GM23338 (cell line): Measurements from ENCODE around the gene NLGN1. TPM values are rescaled to one million over a fixed set of nuclear protein-coding genes. Genes with fewer than 3 reads are reported as not detected.

ENCODE experiments used
- ATAC-seq: fragments of 200-7000 bp; cut with Tn5 transposase; 3 replicates; pipeline ENCODE4 v1.9.1; 2020
- DNase-seq: peaks from one replicate; pipeline ENCODE4 v3.0.0-alpha.2; 2015; ENCODE audit warnings: low spot score
- H2AFZ ChIP-seq: fragments of 200-600 bp; sonication (generic); 2 replicates; pipeline ENCODE4 v1.8.0; 2016; ENCODE audit warnings: antibody characterized with exemption, mild to moderate bottlenecking, moderate library complexity
- H3F3A ChIP-seq: fragments of 200-600 bp; sonication (generic); replicated peaks from 2 replicates; pipeline ENCODE4 v1.8.0; 2017; ENCODE audit warnings: antibody characterized with exemption, mixed run types, low read depth
- H3K27ac ChIP-seq: fragments of 200-600 bp; sonication (generic); 2 replicates; pipeline ENCODE4 v1.6.1; 2016; ENCODE audit warnings: low read depth
- H3K27me3 ChIP-seq: fragments of 200-600 bp; sonication (generic); 2 replicates; pipeline ENCODE4 v1.8.0; 2016; ENCODE audit warnings: mild to moderate bottlenecking, mixed run types, moderate library complexity; ENCODE audit not compliant: insufficient read depth
- H3K36me3 ChIP-seq: fragments of 200-600 bp; sonication (generic); 2 replicates; pipeline ENCODE4 v1.8.0; 2016; ENCODE audit warnings: mild to moderate bottlenecking; ENCODE audit not compliant: insufficient read depth
- H3K4me1 ChIP-seq: fragments of 200-600 bp; sonication (generic); 2 replicates; pipeline ENCODE4 v1.8.0; 2016; ENCODE audit warnings: mild to moderate bottlenecking, moderate library complexity; ENCODE audit not compliant: insufficient read depth
- H3K4me2 ChIP-seq: fragments of 200-600 bp; sonication (generic); 2 replicates; pipeline ENCODE4 v1.7.1; 2017; ENCODE audit warnings: mixed run types
- H3K4me3 ChIP-seq: fragments of 200-600 bp; sonication (generic); 2 replicates; pipeline ENCODE4 v1.6.1; 2016; ENCODE audit warnings: mixed run types
- H3K79me2 ChIP-seq: fragments of 200-600 bp; sonication (generic); replicated peaks from 2 replicates; pipeline ENCODE4 v1.8.0; 2017; ENCODE audit warnings: mild to moderate bottlenecking; ENCODE audit not compliant: insufficient read depth
- H3K9me2 ChIP-seq: fragments of 200-600 bp; sonication (generic); 2 replicates; pipeline ENCODE4 v1.8.0; 2017; ENCODE audit not compliant: insufficient read depth
- H4K20me1 ChIP-seq: fragments of 200-600 bp; sonication (generic); replicated peaks from 2 replicates; pipeline ENCODE4 v1.8.0; 2017; ENCODE audit warnings: mild to moderate bottlenecking; ENCODE audit not compliant: insufficient read depth
- H3K27ac Mint-ChIP-seq: 2 replicates; pipeline ENCODE4 v1.8.0; 2020; ENCODE audit warnings: inconsistent platforms, mild to moderate bottlenecking, moderate library complexity, mixed read lengths
- H3K27me3 Mint-ChIP-seq: 3 replicates; pipeline ENCODE4 v1.8.0; 2022; ENCODE audit warnings: low read depth, mild to moderate bottlenecking, moderate library complexity, mixed read lengths, inconsistent platforms; ENCODE audit not compliant: insufficient read depth, poor library complexity
- H3K36me3 Mint-ChIP-seq: 3 replicates; pipeline ENCODE4 v1.8.0; 2021; ENCODE audit warnings: low read depth, mild to moderate bottlenecking, inconsistent platforms, moderate library complexity, mixed read lengths
- H3K4me1 Mint-ChIP-seq: 3 replicates; pipeline ENCODE4 v1.8.0; 2020; ENCODE audit warnings: mild to moderate bottlenecking, inconsistent platforms, mixed read lengths
- H3K4me3 Mint-ChIP-seq: 3 replicates; pipeline ENCODE4 v1.8.0; 2021; ENCODE audit warnings: moderate library complexity, mild to moderate bottlenecking, inconsistent platforms, mixed read lengths
- H3K9me3 Mint-ChIP-seq: 3 replicates; pipeline ENCODE4 v1.8.0; 2020; ENCODE audit warnings: moderate library complexity, mild to moderate bottlenecking, inconsistent platforms, mixed read lengths
- CREB1 ChIP-seq: fragments of 250-450 bp; sonication (Bioruptor Pico); IDR thresholded peaks from 2 replicates; pipeline ENCODE4 v1.5.0; 2020; ENCODE audit warnings: low read depth, mild to moderate bottlenecking, moderate library complexity
- CTCF ChIP-seq, 2 experiments: fragments of 200-600 bp in 1 of 2; sonication (generic) in 1 of 2; conservative IDR thresholded peaks; 2 replicates each; pipeline versions ENCODE4 v1.5.1 to v1.6.1; 2016 to 2017; ENCODE audit warnings: antibody characterized with exemption in 2 of 2, low read depth in 2 of 2, mild to moderate bottlenecking in 2 of 2, moderate library complexity in 1 of 2
- ETS1 ChIP-seq: IDR thresholded peaks from 2 replicates; pipeline ENCODE4 v1.6.1; 2016; ENCODE audit warnings: antibody characterized with exemption
- EZH2 ChIP-seq: fragments of 200-600 bp; sonication (generic); IDR thresholded peaks from one replicate; pipeline ENCODE4 v1.8.0; 2017; ENCODE audit warnings: antibody characterized with exemption, mild to moderate bottlenecking, low read depth; ENCODE audit not compliant: unreplicated experiment
- EZH2phosphoT487 ChIP-seq: fragments of 200-600 bp; sonication (generic); IDR thresholded peaks from one replicate; pipeline ENCODE4 v1.8.1; 2018; ENCODE audit warnings: antibody characterized with exemption; ENCODE audit not compliant: unreplicated experiment
- NANOG ChIP-seq: IDR thresholded peaks from 2 replicates; pipeline ENCODE4 v1.6.1; 2016; ENCODE audit warnings: antibody characterized with exemption, borderline replicate concordance
- POLR2AphosphoS5 ChIP-seq: IDR thresholded peaks from 2 replicates; pipeline ENCODE4 v1.6.1; 2016; ENCODE audit warnings: antibody characterized with exemption, low read depth
- REST ChIP-seq: IDR thresholded peaks from one replicate; pipeline ENCODE4 v1.6.1; 2018; ENCODE audit warnings: antibody characterized with exemption; ENCODE audit not compliant: unreplicated experiment
- STAT1 ChIP-seq: IDR thresholded peaks from one replicate; pipeline ENCODE4 v1.6.1; 2016; ENCODE audit warnings: antibody characterized with exemption; ENCODE audit not compliant: unreplicated experiment
- ZNF114 ChIP-seq: fragments of 250-450 bp; sonication (Bioruptor Pico); IDR thresholded peaks from 2 replicates; pipeline ENCODE4 v1.5.0; 2020; ENCODE audit warnings: mild to moderate bottlenecking, moderate library complexity
- ZNF331 ChIP-seq: fragments of 250-450 bp; sonication (Bioruptor Pico); IDR thresholded peaks from 2 replicates; pipeline ENCODE4 v1.5.0; 2020; ENCODE audit warnings: low read depth, mild to moderate bottlenecking, moderate library complexity
- ZNF462 ChIP-seq: fragments of 250-450 bp; sonication (Bioruptor Pico); IDR thresholded peaks from 2 replicates; pipeline ENCODE4 v1.5.0; 2020; ENCODE audit warnings: mild to moderate bottlenecking, moderate library complexity
- polyA plus RNA-seq: library from polyadenylated mRNA; unstranded; fragments of >200 nt; fragmentation: Nextera tagmentation; extraction: Ambion mirVana; gene quantifications from 2 replicates; pipeline ENCODE4 v1.2.1, GENCODE V29; 2016
- total RNA-seq: library from RNA; depleted of rRNA; stranded (reverse); fragments of >200 nt; shearing (Covaris generic); gene quantifications from 2 replicates; pipeline ENCODE4 v1.2.3, GENCODE V29; 2014

Gene NLGN1
- total and polyA plus RNA-seq, 2 experiments from 2014 or later: 6.5 to 18.6 TPM

- Histone ChIP-seq H3K36me3 (no peaks in the 10 kb centered on the region), H4K20me1 (no peaks in the 10 kb centered on the region), H3K27me3 (no peaks in the 10 kb centered on the region), H3F3A (no peaks in the 10 kb centered on the region), H2AFZ (no peak overlapping the region), H3K4me2 (no peak overlapping the region), H3K27ac (no peak overlapping the region), H3K9me2 (no peaks in the 10 kb centered on the region), H3K79me2 (no peaks in the 10 kb centered on the region), H3K4me3 (no peak overlapping the region), H3K4me1 (peaks cover 20% of the 10 kb centered on the region)
- TF ChIP-seq ZNF331 (CRISPR knock-in tag): no peak
- TF ChIP-seq EZH2phosphoT487: no peak
- no peak for TF ChIP-seq CREB1 (CRISPR knock-in tag)
- no peak for TF ChIP-seq NANOG
- no peak for TF ChIP-seq CTCF (conservative IDR thresholded peaks at IDR 0.05; ENCODE audit: low read depth in 2 of 2)
- TF ChIP-seq ZNF114 (CRISPR knock-in tag): no peak
- no peak for TF ChIP-seq POLR2AphosphoS5
- no peak for TF ChIP-seq ZNF462
- no peak for TF ChIP-seq EZH2
- TF ChIP-seq ETS1: no peak
- TF ChIP-seq STAT1: no peak
- TF ChIP-seq REST: no peak
- Mint-ChIP-seq H3K27ac (peak overlapping the region; percentile 66), H3K4me1 (peaks cover 27% of the 10 kb centered on the region), H3K4me3 (no peak overlapping the region), H3K9me3 (no peaks in the 10 kb centered on the region), H3K36me3 (no peaks in the 10 kb centered on the region), H3K27me3 (no peaks in the 10 kb centered on the region)
- no peak for ATAC-seq
- no peak for DNase-seq
Observed at GRCh38 chr3:174099724-174100123, 702.2 kb downstream of the NLGN1 start.
